Measurements from ENCODE around the gene SLC44A2.

Gene SLC44A2

GRCh38 chr19:10625003-10625761 lies at the start of gene SLC44A2:
SLC44A2 (plus strand) TSS chr19:10625553; CDS start chr19:10625634, 81 bp downstream.
- DNase-seq = no peak

DNA sequence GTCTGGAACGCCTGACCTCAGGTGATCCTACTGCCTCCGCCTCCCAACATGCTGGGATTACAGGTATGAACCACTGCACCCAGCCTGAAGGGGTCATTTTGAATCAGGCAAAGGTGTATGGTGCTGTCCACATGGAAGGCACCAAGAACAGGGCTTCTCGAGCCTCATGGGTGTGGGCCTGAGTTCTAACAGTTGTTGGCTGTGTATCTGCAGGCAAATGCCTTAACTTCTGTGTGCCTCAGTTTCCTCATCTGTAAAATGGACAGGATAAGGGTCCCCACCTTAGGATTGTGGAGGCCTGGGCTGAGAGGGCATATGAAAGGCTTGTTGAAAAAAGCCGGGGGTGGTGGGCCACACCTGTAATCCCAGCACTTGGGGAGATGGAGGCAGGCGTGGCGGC lies 47.4 kb upstream of the SLC44A2 start:
- no peak for DNase-seq

- peak; percentile 78 to 99 for DNase-seq
Observed at GRCh38 chr19:10580979-10581631, 44.2 kb upstream of the SLC44A2 start.

GRCh38 chr19:10582091-10582490 lies 43.3 kb upstream of the SLC44A2 start:
- DNase-seq = no peak

DNA sequence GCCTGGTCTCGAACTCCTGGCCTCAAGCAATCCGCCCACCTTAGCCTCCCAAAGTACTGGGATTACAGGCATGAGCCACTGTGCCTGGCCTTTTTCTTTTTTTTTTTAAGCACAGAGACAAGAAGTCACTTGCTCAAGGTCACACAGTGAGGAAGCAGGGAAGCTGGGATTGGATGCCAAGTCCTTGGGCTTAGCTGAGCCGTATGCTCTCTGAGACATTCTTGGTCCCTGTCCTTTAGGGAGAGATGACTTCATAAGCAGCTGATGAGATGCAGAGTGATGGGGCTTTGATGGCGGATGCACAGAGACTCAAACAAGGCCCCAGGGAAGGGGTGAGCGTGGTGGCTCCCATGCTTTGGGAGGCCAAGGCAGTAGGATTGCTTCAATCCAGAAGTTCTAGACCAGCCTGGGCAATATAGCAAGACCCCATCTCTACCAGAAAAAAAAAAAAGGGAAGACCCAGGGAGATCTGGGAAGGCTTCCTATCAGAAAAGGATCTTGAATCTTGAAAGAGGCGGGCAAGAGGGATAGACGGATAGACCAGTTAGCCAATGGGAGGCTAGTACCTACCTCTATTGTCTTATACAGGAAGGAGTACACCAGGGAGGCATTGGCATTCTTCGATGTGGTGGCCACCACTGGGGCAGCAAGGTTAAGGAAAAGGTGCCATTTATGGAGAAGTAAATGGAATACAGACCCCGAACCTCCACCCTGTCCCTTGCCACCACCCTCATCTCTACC lies 42.1 kb upstream of the SLC44A2 start:
- DNase-seq = no peak

DNA sequence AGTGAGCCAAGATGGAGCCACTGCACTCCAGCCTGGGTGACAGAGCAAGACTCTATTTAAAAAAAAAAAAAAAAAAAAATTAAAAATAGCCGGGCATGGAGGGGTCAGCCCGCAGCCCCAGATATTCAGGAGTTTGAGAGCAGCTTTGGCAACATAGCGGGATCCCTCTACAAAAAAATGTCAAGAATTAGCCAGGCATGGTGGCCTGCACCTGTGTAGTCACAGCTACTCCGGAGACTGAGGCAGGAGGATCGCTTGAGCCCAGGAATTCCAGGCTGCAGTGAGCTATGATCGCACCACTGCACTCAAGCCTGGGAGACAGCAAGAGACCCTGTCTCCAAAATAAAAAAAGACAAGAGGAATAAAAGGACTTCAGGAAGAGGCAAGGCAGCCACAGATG lies 39.0 kb upstream of the SLC44A2 start:
- DNase-seq = no peak

GRCh38 chr19:10587022-10587838 lies 38.1 kb upstream of the SLC44A2 start, which contains the start of gene AP1M2:
AP1M2 (minus strand) TSS chr19:10587312; CDS start chr19:10587231, 81 bp downstream.
- DNase-seq = no peak

DNA sequence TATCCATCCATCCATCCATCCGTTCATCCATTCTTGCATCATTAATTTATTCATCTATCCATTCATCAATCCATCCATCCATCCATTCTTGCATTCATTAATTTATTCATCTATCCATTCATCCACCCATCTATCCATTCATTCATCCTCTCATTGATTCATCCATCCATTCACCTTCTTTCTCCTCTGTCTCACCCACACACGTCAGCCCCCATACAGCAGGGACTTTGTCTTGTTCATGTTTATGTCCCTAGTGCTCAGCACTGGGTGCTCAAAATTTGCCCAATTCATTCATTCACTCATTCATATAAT lies 37.6 kb upstream of the SLC44A2 start:
- DNase-seq = no peak

DNA sequence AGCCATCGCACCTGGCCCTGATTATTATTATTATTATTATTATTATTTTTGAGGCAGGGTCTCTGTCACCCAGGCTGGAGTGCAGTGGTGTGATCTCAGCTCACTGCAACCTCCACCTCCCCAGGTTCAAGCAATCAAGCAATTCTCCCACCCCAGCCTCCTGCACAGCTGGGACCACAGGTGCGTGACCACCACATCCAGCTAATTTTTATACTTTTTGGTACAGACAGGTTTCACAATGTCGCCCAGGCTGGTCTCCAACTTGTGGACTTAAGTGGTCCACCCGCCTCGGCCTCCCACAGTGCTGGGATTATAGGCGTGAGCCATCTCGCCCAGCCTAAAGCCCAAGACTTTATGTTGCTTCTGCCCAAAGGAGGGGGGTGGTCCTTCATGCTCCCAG lies 32.2 kb upstream of the SLC44A2 start:
- no peak for DNase-seq

DNA sequence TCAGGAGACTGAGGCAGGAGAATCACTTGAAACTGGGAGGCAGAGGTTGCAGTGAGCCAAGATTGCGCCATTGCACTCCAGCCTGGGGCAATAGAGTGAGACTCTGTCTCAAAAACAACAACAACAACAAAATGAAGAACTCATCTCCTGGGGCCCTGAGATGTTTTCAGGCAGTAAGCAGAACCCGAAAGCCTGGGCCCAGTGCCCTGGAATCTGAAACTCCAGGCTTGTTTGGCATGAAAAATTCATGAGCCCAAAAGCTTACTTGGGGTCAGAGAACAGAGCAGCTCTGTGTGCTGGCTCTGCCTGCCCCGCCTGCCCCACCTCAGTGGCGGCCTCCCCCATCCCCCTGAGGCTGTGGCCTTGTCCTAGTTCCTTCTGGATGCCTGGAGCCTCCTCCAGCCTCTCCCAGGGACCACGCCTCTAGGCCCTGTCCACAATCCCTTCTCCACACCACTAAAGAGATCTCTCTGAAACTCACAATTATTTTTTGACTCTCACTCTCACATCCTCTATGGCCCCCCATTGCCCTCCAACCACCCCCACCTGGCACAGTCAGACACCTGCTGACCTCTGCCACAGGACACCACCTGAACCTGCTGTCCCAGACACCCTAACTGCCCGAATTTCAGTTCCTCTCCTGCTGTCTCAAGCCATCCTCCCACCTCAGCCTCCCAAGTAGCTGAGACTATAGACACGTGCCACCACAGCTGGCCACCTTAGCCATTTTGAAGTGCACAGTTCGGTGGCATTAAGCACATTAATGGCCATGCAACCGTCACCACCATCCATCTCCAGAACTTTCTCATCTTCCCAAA lies 31.3 kb upstream of the SLC44A2 start:
- DNase-seq = peak in 1 of 2 donors; percentile 44

DNA sequence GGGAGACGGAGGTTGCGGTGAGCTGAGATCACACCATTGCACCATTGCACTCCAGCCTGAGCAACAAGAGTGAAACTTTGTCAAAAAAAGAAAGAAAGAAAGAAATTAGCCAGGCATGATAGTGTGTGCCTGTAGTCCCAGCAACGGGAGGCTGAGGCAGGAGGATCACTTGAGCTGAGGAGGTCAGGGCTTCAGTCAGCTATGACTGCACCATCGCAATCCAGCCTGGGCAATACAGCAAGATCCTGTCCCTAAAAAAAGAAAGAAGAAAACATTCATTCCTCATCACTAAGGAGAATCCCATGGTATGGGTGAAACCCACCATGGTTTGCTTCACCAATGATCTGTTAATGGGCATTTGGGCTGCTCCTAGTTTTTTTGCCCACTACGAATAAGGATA lies 25.2 kb upstream of the SLC44A2 start:
- DNase-seq = no peak

GRCh38 chr19:10601999-10602329 lies 23.4 kb upstream of the SLC44A2 start:
- no peak for DNase-seq

DNA sequence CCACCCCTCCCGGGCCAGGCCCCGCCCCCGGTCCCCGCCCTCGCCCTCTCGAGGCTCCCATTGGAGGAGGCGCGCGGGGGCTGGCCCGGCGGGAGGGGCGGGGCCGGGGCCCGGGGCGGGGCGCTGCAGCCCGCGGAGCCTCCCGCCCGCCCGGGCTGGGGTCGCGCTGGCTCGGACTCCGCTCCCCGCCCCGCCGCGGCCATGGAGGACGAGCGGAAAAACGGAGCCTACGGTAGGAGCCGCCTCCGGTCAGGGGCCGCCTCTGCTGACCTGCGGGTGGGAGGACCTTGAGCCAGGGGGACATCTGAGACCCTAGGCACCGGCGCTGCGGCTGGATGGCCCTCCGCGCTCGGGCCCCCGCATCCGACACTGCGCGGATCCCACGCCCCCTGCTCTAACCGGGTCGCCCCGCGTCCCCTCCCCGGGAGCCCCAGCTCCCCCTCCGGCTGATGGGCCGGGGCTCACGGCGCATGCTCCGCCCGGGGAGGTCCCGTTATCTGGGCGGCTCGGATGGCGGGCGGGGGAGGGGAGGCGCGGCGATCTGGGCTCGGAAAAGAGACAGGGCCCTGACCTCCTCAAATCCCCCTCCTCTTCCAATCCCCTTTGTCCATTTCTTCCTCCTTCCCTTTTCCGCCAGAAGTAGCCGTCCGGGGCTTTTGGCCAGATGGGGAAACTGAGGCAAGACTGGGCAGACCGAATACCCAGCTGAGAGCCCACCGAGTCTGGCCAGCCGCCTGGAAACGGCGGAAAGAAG lies 22.8 kb upstream of the SLC44A2 start:
- peak; percentile 70 to 89 for DNase-seq

DNA sequence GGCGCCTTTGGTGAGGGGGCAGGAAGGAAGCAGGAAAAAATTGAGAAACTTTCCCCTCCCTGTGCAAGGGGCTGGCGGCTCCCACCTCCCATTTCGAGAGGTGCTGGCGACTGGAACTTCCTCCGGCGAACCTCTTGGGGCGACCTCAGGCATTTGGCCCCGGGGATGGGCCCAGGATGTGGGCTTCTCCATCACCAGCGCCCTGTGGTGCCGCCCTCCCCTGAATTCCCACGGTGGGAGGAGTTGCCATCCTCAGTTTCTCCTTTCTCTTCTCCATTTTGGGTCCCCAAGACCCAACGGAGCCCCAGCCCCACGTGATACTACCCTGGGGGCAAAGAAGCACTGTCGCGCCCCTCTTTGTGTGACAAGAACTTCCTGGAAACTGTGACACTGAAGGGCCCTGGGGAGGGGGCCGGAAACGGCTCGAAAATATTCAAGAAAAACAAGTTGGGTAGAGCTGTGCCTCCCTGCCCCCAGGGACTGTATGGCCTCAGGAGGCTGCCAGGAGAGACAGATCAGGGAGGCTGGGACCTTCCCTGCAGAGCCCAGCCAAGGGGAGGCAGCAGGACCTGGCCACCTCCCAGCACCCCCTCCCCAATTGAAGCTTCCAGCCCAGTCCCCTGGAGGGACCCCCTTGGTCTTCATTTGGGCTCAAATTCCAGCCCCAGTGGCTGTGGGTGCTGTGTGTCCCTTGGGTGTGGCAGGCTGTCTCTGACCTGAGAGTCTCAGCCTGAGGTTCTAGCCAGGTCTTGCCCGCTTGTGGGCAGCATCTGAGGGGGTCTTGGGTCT lies 22.1 kb upstream of the SLC44A2 start:
- no peak for DNase-seq

DNA sequence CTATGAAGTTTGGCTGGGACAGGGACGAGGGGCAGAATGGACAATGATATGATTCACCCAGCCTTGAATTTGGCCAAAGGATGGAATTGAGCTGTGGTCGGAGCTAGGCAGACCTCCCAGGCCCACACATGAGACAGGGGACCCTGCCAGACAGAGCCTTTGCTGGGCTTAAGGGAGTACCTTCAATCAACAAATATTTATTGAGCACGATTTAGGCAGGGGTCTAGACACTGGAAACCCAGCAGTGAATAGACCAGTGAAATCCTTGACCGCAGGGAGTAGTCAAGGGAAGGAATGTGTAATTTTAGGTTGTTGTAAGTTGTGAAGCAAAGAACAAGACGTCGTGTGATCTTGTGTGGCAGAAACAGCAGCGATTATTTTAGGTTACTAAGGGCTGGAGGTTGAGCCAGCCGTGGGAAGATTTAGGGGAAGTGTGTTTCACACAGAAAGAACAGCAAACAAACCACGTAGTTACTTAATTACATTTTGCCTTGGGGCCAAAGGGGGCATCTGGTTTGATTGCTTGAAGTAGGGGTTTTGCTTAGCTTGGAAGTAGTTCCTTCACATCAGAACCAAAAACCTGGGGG lies 21.4 kb upstream of the SLC44A2 start:
- DNase-seq = peak; percentile 81 to 90

GRCh38 chr19:10604460-10604980 lies 20.8 kb upstream of the SLC44A2 start:
- peak in 1 of 2 donors; percentile 12 for DNase-seq

DNA sequence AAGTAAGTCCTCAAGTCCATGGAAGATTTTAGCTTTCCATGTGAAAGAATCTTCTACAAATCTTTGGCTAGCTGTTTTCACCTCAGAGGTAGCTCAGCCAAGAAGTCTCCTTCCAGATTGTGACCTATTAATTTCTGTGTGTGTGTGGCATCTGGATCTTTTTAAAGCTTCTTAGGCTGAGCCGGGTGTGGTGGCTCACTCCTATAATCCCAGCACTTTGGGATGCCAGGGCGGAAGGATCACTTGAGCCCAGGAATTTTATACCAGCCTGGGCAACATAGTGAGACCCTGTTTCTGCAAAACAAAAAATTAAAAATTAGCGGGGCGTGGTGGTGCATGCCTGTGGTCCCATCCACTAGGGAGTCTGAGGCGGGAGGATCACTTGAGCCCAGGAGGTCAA lies 13.4 kb upstream of the SLC44A2 start:
- no peak for DNase-seq

DNA sequence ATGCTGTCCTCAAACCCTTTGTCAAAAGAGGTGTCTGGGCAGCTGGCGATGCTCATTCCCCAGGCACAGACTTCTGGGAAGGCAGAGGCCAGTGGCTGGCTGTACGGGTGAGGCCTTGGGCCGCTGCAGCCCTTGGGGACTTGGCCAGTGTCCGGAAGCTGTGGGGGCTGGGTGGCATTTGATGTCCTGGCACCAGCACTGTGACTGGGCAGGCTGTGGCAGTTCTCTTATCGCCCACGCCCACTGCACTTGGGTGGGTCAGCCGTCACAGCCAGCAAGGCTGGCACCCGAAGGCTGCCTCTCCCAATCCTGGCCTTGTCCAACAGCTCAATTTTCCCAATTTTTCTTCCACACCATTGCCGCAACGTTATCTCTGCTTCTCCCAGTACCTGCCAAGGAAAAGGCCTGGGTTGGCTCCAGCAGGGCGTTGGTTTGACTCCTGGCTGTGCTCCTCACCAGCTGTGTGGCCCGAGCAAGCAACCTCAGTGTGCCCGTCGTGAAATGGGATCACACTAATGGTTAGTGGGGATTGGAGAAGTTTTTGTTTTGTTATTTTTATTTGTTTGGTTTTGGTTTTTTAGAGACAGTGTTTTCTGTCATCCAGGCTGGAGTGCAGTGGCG lies 12.7 kb upstream of the SLC44A2 start:
- DNase-seq = no peak

GRCh38 chr19:10615429-10616023 lies 9.8 kb upstream of the SLC44A2 start:
- DNase-seq = no peak
